Adipocyte (in vitro differentiated cells): ENCODE results near the gene IPP.

ENCODE experiments used
- DNase-seq: peaks from one replicate; pipeline ENCODE4 v3.0.0-alpha.2; 2015; ENCODE audit warnings: low read depth
- H3K27me3 ChIP-seq: replicated peaks from 2 replicates; pipeline ENCODE4 v1.7.0; 2013; ENCODE audit warnings: mild to moderate bottlenecking, low read length, moderate library complexity; ENCODE audit not compliant: control insufficient read depth, insufficient read depth
- H3K36me3 ChIP-seq: 2 replicates; pipeline ENCODE4 v1.7.0; 2013; ENCODE audit warnings: low read length, mild to moderate bottlenecking, moderate library complexity; ENCODE audit not compliant: control insufficient read depth, insufficient read depth, severe bottlenecking
- H3K4me1 ChIP-seq: 2 replicates; pipeline ENCODE4 v1.7.0; 2013; ENCODE audit warnings: mild to moderate bottlenecking, low read length, moderate library complexity; ENCODE audit not compliant: control insufficient read depth, insufficient read depth
- H3K4me3 ChIP-seq: 2 replicates; pipeline ENCODE4 v1.7.0; 2013; ENCODE audit warnings: mild to moderate bottlenecking, low read length, moderate library complexity
- H3K9ac ChIP-seq: 2 replicates; pipeline ENCODE4 v1.7.0; 2013; ENCODE audit warnings: mild to moderate bottlenecking, low read length, moderate library complexity
- H3K9me3 ChIP-seq: 2 replicates; pipeline ENCODE4 v1.7.0; 2013; ENCODE audit warnings: mild to moderate bottlenecking, low read length, moderate library complexity; ENCODE audit not compliant: control insufficient read depth

Gene IPP

DNA sequence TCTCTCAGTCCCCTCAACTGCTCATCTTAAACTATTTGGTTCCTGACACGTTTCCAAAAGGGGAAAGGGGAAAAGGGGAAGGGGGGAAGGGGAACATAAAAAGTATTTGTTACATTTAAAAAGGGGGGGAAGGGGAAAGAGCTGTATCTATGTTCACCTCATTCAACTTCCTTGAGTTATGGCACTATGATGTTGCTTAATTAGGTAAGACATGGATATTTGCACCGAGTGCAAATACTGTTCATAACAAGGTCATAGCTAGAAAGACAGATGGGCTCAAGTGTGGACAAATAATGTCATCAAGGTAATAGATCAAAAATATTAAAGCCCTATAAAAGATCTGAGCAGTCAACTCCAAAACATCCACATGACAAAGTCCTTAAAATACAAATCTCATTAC is 90.1 kb downstream of the IPP start:
- DNase-seq: no peak
- Histone ChIP-seq H3K9ac (no peak overlapping the region), H3K27me3 (no peaks in the 10 kb centered on the region), H3K4me1 (no peaks in the 10 kb centered on the region), H3K36me3 (peaks cover 56% of the 10 kb centered on the region), H3K9me3 (no peaks in the 10 kb centered on the region), H3K4me3 (no peak overlapping the region)

GRCh38 chr1:45659222-45659621 is 91.2 kb downstream of the IPP start:
- no peaks in the 10 kb centered on the region for H3K9me3 ChIP-seq
- peaks cover 67% of the 10 kb centered on the region for H3K36me3 ChIP-seq
- no peak for DNase-seq
- H3K4me3 ChIP-seq: no peak overlapping the region
- H3K9ac ChIP-seq: no peak overlapping the region
- peaks cover 9% of the 10 kb centered on the region for H3K4me1 ChIP-seq
- no peaks in the 10 kb centered on the region for H3K27me3 ChIP-seq

DNA sequence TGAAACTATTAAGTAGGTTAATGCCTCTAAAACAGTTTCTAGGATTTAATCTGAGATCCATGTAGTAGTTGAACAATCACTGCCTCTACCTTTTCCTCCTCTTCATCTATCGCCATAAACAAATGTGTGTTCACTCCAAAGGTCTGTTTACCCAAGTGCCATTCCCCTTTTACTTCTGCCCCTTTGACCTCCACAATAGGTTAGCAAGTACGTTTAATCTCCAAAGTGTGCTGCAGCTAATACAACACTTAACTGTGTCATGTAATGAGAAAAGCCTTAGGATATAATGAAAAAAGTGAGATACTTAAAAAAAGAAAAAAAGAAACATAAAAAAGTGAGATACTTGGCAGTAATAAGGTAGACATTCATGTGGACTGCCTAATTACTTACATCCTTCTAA is 92.3 kb downstream of the IPP start:
- no peak overlapping the region for H3K4me3 ChIP-seq
- H3K9ac ChIP-seq: no peak overlapping the region
- H3K9me3 ChIP-seq: no peaks in the 10 kb centered on the region
- H3K36me3 ChIP-seq: peaks cover 77% of the 10 kb centered on the region
- DNase-seq: no peak
- H3K4me1 ChIP-seq: peaks cover 9% of the 10 kb centered on the region
- no peaks in the 10 kb centered on the region for H3K27me3 ChIP-seq

GRCh38 chr1:45656573-45657226 is 93.8 kb downstream of the IPP start:
- Histone ChIP-seq H3K9ac (no peak overlapping the region), H3K27me3 (no peaks in the 10 kb centered on the region), H3K4me3 (no peak overlapping the region), H3K9me3 (no peaks in the 10 kb centered on the region), H3K36me3 (peaks cover 91% of the 10 kb centered on the region), H3K4me1 (peaks cover 9% of the 10 kb centered on the region)
- no peak for DNase-seq

- H3K9ac ChIP-seq: no peak overlapping the region
- no peak overlapping the region for H3K4me3 ChIP-seq
- no peaks in the 10 kb centered on the region for H3K9me3 ChIP-seq
- peak; percentile 91 for DNase-seq
- peaks cover 92% of the 10 kb centered on the region for H3K36me3 ChIP-seq
- H3K27me3 ChIP-seq: no peaks in the 10 kb centered on the region
- H3K4me1 ChIP-seq: peaks cover 9% of the 10 kb centered on the region
These were observed 95.7 kb downstream of the IPP start for GRCh38 chr1:45654540-45655280.
